ENCODE measurements around the gene PGAM1.
"Not testable (repeated sequence)": the region's sequence is repeated elsewhere in the genome, so short reads cannot be mapped to it uniquely, and the experiment has no call there.

PGAM1 gene

GRCh38 chr10:97456686-97457065, 30.7 kb downstream of the PGAM1 start:
- DNase-seq (ENCODE audit: low spot score) = no peak

- DNase-seq (ENCODE audit: low spot score) = no peak
Observed at GRCh38 chr10:97459111-97459510, 33.1 kb downstream of the PGAM1 start.

DNA sequence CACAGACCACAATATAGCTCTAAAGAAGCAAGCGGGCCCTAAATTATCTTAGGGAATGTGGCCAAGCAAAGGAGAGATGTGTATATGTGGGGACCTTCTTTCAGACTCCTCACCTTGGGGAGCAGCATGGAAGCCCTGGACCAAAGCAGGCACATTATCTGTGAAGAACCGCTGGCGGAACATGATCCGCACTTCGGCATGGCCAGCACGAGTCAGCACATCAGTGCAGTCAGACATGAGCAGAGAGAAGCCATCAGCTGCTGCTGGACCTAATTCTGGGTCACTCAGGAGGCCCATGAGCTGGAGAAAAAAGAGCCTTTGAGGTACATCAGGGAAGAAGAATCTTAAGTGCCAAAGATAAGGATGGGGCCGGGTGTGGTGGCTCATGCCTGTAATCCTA, 33.9 kb downstream of the PGAM1 start:
- DNase-seq (ENCODE audit: low spot score) = no peak

GRCh38 chr10:97462309-97462708, 36.3 kb downstream of the PGAM1 start:
- no peak for DNase-seq (ENCODE audit: low spot score)

DNA sequence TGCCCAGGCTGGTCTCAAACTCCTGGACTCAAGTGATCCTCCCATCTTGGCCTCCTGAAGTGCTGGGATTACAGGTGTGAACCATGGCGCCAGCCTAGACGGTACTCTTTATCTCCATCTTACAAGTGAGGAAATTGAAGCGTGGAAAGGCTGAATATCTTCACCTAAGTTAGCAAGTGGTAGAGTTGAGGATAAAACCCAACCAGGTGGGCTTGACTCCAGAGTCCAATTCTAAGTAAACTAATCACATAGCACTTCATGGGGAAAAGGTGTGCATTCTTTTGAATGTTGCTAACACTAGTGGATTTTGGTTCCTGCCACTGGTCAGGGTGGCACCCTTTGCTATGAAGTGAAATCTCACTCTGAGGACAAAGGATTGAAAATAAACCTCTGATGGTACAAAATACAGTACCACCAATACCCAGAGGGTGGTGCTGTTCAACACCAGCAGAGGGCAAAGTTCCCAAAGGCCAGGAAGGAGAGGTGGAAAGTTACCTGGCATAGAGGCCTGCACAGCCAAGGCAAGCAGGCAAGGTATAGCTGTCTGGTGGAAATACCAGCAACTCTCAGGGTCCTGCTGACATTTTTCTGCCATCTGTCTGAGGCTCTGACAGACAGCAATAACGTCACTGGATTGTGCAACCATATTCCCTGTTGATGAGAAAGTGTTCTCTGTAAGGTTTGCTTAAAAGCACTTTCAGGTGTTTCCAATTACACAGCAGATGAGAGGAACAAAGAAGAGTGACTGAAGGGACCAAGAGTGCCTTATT, 37.6 kb downstream of the PGAM1 start:
- DNase-seq (ENCODE audit: low spot score) = no peak

DNA sequence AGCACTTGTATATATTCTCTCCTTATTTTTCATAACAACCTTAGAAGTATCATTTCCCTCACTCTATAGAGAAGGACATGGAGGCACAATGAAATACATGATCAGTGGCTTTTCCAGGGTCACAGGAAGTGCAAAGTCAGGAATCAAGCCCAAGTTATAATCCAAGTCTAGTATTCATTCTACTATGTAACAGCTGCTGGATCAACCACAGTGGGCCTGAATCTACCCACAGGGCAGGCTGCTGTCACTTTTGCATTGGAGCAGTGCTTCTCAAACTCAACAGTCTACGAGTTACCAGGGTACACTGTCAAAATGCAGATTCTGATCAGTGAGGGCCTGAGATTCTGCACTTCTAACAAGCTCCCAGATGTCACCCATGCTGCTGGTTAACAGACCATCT, 38.2 kb downstream of the PGAM1 start:
- DNase-seq (ENCODE audit: low spot score) = no peak

DNA sequence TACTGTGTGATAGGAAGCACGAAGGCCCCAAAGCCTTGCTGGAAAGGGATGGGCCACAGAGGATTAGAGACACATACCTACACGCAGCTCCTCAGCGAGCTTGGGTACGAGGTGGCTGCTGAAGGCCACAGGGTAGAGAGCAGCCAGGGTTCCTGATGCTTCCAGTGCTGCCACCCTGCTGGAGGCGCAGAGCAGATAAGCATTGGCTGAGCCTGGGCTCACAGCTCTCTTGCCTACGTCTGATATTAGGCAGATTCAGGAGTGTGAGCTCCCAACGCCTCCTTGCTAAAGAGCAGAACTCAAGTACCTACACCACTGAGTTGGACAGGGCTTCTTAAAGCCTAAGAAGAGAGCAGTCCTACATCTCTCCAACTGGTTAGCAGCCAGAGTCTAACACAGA, 40.0 kb downstream of the PGAM1 start:
- no peak for DNase-seq (ENCODE audit: low spot score)

DNA sequence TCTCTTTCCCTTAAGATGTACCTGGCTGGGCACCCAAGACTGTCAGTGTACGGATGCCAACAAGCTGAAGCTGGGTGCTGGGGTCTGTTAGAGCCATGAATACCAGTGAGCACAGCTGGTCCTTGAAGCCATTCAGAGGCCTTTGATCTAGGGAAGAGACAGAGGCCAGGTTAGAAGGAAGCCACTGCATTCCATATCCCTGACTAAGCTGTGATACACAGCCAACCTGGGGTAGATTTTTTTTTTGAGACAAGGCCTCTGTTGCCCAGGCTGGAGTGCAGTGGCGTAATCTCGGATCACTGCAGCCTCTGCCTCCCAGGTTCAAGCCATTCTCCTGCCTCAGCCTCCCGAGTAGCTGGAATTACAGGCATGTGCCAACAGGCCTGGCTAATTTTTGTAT, 40.8 kb downstream of the PGAM1 start:
- DNase-seq (ENCODE audit: low spot score) = no peak

DNA sequence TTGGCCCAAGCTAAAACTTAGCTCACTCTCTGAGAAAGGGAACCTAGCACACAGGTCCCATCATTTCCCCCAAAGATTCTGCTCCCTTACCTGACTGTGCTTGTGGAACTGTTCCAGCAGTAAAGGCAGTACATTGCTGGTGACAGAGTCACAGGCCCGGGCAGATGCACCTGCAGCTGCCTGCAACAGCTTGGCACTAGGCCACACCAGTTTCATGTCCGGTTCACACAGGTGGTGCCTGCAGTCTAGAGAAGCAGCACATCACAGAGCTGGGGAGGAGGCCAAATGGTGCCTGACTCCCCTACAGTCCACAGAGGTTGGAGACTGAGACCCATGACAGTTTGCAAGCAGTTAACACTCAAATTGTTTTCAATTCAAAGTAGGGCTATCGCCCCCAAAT, 42.2 kb downstream of the PGAM1 start:
- DNase-seq (ENCODE audit: low spot score) = no peak

DNA sequence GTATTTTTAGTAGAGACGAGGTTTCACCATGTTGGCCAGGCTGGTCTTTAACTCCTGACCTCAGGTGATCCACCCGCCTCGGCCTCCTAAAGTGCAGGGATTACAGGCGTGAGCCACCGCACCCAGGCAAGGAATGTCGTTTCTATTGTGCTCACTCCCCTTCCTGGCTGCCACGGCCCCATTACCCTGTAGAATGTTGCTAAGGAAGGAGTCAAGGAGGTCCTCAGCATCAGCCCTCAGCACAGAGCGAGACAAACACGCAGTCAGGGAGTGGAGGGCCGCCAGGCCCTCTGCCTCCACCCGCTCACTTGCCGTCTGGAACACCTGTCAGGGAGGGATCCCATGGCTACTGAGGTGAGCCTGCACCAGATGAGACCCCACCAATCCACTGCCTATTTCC, 42.8 kb downstream of the PGAM1 start:
- DNase-seq (ENCODE audit: low spot score) = not testable (repeated sequence)

DNA sequence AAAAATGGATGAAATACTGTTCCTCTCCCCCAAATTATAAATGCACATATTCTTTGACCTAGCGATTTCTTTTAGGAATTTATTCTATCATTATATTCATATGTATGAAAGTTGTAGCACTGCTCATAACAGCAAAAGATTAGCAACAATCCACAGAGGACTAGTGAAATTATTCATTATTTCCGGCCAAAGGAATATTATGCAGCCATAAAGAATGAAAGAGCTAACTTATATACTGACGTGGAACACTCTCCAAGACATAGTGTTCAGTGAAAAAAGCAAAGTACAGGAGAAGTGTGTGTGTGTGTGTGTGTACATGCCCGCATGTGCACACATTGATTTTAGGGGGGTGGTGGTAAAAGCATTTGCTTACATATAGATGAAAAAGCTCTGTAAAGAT, 48.9 kb downstream of the PGAM1 start:
- no peak for DNase-seq (ENCODE audit: low spot score)

DNA sequence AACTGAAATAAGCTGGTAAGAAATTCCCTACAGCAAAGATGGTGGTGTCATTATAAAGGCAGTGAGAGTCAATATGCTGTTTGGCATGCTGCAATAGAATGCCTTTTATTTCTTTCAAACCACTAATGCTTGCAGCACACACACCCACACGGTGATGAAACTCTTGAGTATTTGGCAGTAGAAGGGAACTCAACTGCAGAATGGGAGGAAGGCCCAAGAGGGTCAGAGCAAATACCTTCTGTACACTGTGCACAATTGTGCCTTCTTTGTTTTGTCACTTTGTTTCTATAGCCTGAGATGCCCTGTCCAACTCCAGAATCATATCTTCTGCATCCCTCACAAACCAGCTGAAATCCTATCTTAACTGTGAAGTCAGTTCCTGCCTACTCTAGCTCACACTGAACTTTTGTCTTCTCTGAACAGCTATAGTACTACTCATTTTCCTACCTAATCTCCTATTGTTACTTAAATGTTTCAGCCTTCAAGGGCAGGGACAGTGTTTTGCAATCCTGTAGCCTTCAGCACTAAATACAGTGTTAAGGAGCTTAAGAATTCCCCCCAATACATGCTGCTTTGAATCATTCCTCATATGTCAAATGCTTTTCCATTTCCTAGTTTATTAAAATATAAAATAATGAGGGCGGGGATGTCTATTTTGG, 50.1 kb downstream of the PGAM1 start:
- DNase-seq (ENCODE audit: low spot score) = no peak

DNA sequence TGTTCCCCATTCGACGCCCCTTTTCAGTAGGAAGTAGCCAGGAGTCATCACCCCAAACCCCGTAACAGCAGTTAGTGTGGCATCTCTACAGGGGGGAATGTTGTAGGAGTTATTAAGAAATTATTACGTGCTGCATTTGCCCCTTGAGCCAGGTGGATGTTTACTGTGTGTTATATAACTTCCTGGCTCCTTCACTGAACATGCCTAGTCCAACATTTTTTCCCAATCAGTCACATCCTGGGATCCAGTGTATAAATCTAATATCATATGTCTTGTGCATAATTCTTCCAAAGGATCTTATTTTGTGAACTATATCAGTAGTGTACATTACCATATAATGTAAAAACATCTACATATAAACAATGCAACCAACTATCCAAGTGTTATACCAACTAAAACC, 53.4 kb downstream of the PGAM1 start:
- not testable (repeated sequence) for DNase-seq (ENCODE audit: low spot score)

GRCh38 chr10:97479939-97480338, 53.9 kb downstream of the PGAM1 start:
- DNase-seq (ENCODE audit: low spot score) = no peak

- no peak for DNase-seq (ENCODE audit: low spot score)
Observed at GRCh38 chr10:97481071-97481470, 55.1 kb downstream of the PGAM1 start.

DNA sequence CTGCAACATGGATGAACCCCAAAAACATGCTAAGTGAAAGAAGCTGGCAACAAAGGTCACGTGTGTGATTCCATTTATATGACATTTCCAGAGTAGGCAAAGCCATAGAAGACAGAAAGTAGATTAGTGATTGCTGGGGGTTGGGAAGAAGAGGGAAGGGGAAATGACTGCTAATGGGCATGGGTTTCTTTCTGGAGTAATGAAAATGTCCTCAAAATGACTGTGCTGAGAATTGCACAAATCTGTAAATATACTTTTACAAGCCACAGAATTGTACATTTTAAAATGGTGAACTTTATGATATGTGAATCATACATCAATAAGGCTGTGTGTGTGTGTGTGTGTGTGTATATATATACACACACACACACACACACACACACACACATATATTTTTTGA, 56.4 kb downstream of the PGAM1 start:
- DNase-seq (ENCODE audit: low spot score) = no peak

Data from left forelimb (tissue), 1 donor.